Activated T-helper 1 cell treated with anti-CD3 and anti-CD28 coated beads, Interleukin-12 subunit alpha, Interleukin-12 subunit beta, Interleukin-2, Interleukin-4 antibody, amounts not matched to agents 30 ng/mL and 10 ng/mL and 1 ng/mL, durations not matched to agents 14 hours and 24 hours and 36 hours (primary cell): ENCODE measurements around the gene CRYBG3. TPM values are rescaled to one million over a fixed set of nuclear protein-coding genes. Genes with fewer than 3 reads are reported as not detected.

ENCODE experiments used
- DNase-seq: peaks from one replicate; pipeline ENCODE4 v3.0.0; 2021; ENCODE audit warnings: low spot score
- H3K27ac Mint-ChIP-seq: one replicate; pipeline ENCODE4 v1.8.0; 2021; ENCODE audit warnings: mild to moderate bottlenecking, mixed read lengths
- H3K27me3 Mint-ChIP-seq: one replicate; pipeline ENCODE4 v1.8.0; 2022; ENCODE audit warnings: mild to moderate bottlenecking, moderate library complexity, mixed read lengths; ENCODE audit not compliant: insufficient read depth
- H3K36me3 Mint-ChIP-seq: one replicate; pipeline ENCODE4 v1.8.0; 2021; ENCODE audit warnings: low read depth, mixed read lengths
- H3K4me1 Mint-ChIP-seq: one replicate; pipeline ENCODE4 v1.8.0; 2021; ENCODE audit warnings: low read depth, mixed read lengths
- H3K4me3 Mint-ChIP-seq: one replicate; pipeline ENCODE4 v1.8.0; 2021; ENCODE audit warnings: mild to moderate bottlenecking, moderate library complexity, mixed read lengths
- H3K9me3 Mint-ChIP-seq: one replicate; pipeline ENCODE4 v1.8.0; 2021; ENCODE audit warnings: mixed read lengths
- intact Hi-C: fragments of 100-400 bp; cut with micrococcal nuclease; formaldehyde crosslinking; loops from one replicate; pipeline ENCODE4 v1.15.1; 2024
- total RNA-seq: library from RNA; stranded (reverse); gene quantifications from 2 replicates; pipeline ENCODE4 v1.2.3, GENCODE V29; 2022

Gene CRYBG3
- total RNA-seq, 1 donor from 2014 or later: 6.8 TPM

DNA sequence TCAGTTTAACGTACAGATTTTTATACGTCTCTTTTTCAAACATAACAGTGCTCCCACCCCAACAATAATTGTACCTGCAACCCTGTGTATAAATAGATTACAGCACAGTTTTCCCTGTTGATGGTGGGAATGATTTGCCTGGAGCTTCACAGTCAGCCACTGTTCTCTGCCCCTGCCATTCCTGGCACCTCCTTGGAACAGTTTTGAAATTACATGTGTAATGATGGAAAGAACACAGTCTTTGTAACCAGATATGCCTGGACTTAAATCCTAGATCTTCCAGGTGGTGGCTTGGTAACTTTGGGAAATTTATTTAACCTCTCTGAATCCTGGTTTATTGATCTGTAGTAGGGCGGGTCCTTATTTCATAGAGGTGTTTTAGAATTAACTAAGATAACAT, 27.0 kb downstream of the CRYBG3 start:
- no peak overlapping the region for H3K27ac Mint-ChIP-seq
- peaks cover 10% of the 10 kb centered on the region for H3K36me3 Mint-ChIP-seq
- no peaks in the 10 kb centered on the region for H3K4me1 Mint-ChIP-seq
- no peak overlapping the region for H3K4me3 Mint-ChIP-seq
- no peaks in the 10 kb centered on the region for H3K27me3 Mint-ChIP-seq
- peaks cover 3% of the 10 kb centered on the region for H3K9me3 Mint-ChIP-seq
- DNase-seq: no peak
- intact Hi-C loops: no loop called here

DNA sequence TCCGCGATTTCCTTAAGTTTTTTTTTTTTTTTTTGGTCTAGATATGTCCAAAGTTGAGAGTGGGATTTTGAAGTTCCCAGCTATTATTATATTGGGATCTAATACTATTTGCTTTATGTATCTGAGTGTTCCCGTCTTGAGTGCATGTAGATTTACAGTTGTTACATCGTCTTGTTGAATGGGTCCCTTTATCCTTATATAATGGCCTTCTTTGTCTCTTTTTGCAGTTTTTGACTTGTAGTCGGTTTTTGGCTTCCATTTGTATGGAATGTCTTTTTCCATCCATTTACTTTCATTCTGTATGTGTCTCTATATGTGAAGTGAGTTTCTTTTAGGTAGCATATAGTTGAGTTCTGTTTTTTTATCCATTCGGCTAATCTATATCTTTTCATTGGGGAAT, 35.6 kb downstream of the CRYBG3 start:
- Mint-ChIP-seq H3K27ac (no peak overlapping the region), H3K4me1 (peaks cover 2% of the 10 kb centered on the region), H3K36me3 (no peaks in the 10 kb centered on the region), H3K9me3 (peaks cover 11% of the 10 kb centered on the region), H3K4me3 (no peak overlapping the region), H3K27me3 (no peaks in the 10 kb centered on the region)
- intact Hi-C loops: no loop called here
- DNase-seq: no peak

DNA sequence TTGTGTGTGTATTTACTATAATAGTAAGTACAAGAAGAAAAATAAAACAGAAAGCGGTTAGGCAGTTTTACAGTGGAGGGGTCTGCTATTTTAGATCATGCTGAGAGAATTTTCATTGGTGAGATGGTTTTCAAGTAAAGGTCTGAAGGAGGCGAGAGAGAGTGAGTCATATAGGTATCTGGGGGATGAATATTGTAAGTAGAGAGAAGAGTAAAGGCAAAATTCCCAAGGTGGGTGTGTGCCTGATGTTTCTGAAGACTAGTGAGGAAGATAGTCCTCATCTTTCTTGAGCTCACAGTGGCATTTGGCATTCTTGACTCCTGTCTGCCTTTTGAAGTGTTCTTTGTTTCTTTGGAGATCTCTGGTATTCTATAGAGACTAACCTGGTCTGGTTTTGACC, 38.6 kb downstream of the CRYBG3 start:
- Mint-ChIP-seq H3K36me3 (peaks cover 8% of the 10 kb centered on the region), H3K4me3 (no peak overlapping the region)
- intact Hi-C loops: loop anchor here (1.0 kb wide), 1 partner anchor 12 kb away; no protein-coding TSS in a partner anchor

DNA sequence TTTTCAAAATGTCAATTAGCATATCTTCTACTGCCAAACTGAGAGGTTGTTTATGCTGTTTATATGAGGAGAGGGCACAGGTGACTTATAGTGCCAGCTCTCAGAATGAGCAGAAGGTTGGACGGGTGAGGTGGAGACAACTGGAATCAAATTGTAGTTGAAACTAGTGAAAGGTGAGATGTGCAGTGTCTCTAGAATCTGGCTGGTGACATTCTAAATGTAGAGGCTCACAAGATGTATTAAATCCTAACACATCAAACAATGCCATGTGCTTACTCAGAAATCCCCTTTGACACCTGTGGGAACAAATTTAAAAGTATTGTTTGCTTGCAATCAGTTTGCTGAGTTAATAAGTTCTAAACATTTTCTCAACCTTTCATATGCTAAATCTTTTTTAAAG, 40.8 kb downstream of the CRYBG3 start:
- H3K27me3 Mint-ChIP-seq: no peaks in the 10 kb centered on the region
- H3K27ac Mint-ChIP-seq: no peak overlapping the region
- peaks cover 5% of the 10 kb centered on the region for H3K4me1 Mint-ChIP-seq
- H3K9me3 Mint-ChIP-seq: no peaks in the 10 kb centered on the region
- no peak for DNase-seq
- no peak overlapping the region for H3K4me3 Mint-ChIP-seq
- H3K36me3 Mint-ChIP-seq: peaks cover 10% of the 10 kb centered on the region
- intact Hi-C loops: no loop called here

More for the DNA sequence above, 38.6 kb downstream of the CRYBG3 start:
- H3K27me3 Mint-ChIP-seq: no peaks in the 10 kb centered on the region
- peaks cover 5% of the 10 kb centered on the region for H3K4me1 Mint-ChIP-seq
- no peak for DNase-seq
- no peak overlapping the region for H3K27ac Mint-ChIP-seq
- H3K9me3 Mint-ChIP-seq: no peaks in the 10 kb centered on the region

DNA sequence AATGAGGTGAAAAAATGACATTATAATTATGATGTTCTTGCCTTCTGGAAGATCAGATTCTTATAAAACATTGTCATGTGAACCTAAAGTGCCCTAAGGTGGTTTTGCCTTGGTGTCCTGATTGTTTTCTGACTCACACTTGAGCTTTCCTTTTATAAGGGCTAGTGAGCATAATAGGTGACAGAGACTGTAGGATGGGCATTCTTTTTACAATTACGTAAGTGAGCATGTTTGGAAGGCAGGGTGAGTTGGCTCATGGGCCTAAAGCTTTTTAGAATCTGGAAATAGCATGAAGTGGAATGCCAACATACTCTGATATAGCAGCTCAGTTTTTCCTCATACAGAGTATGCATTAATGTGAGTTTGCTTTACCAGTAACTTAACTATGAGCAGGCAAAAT, 41.2 kb downstream of the CRYBG3 start:
- Mint-ChIP-seq H3K27ac (no peak overlapping the region), H3K9me3 (no peaks in the 10 kb centered on the region), H3K4me1 (peaks cover 5% of the 10 kb centered on the region), H3K4me3 (no peak overlapping the region), H3K36me3 (peaks cover 10% of the 10 kb centered on the region), H3K27me3 (no peaks in the 10 kb centered on the region)
- no peak for DNase-seq
- intact Hi-C loops: no loop called here

DNA sequence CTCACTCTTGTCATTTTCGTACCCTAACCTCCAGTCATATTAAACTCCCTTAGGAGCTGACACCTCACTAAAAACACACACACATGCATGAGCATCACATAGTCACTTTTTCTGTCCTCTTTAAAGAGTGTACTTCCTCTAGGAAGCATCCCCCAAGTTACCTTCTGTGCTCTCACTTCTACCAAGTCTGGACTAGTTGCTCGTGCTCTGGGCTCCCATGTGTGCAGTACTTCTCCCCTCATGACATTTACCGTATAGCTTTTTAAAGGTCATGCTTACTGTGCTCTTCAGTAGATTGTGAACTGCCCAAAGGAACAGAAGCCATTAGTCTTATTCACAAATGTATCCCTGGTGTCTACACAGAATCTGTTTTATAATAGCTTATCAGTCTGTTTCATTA, 42.0 kb downstream of the CRYBG3 start:
- H3K36me3 Mint-ChIP-seq: peaks cover 10% of the 10 kb centered on the region
- no peaks in the 10 kb centered on the region for H3K27me3 Mint-ChIP-seq
- no peak overlapping the region for H3K27ac Mint-ChIP-seq
- H3K9me3 Mint-ChIP-seq: no peaks in the 10 kb centered on the region
- intact Hi-C loops: no loop called here
- peaks cover 5% of the 10 kb centered on the region for H3K4me1 Mint-ChIP-seq
- no peak overlapping the region for H3K4me3 Mint-ChIP-seq
- DNase-seq: no peak

DNA sequence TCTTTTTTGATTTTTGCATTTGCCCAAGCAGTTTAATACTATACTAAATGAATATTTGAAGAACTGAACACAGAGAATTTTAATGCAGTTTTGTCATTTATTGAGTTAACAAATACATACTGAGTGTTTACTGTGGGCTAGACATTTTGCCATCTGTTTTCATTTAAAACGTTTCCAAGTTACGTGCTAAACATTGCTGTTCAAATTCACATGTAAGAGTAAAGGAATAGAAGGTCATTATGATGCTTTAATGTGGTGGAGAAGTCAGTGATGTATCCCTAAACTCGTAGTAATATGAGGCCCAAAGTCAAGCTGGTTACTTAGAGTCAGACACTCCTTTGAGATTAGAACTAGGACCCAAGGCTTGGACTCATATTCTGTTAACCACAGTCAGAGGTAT, 49.4 kb downstream of the CRYBG3 start:
- intact Hi-C loops: no loop called here
- H3K4me3 Mint-ChIP-seq: no peak overlapping the region

DNA sequence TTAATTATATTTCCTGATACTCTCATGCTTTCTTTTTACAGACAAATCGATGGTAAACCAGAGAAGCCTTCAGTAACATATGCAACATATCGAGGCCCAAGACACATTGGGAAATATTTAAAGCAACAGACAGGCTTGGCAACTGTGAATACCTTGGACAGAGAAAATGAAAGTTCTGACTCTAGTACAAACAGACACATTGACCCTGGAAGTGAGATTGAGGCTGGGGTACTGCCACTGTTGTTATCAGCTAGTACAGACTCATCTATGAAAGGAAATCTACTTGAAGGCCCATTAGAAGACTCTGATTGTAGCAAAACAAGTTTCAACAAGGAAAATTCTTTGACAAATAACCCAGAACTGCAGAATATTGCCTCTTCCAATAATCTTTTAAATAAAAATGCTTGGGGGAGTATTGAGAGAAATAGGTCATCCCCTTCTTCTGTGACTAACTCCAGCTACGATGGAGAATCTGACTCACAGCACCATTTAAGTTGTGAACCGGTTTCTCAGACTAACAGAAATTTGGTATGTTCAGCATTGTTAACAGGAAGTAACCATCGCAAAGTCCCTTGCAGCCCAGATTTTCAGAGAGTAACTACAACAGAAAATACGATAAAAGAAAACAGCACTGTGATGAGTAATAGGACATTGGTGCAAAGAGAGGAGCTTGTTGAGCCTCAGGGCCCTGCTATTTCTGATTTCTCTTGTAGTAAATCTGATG, 50.2 kb downstream of the CRYBG3 start:
- Mint-ChIP-seq H3K4me3 (peak overlapping the region; percentile 59), H3K27ac (peak overlapping the region; percentile 88), H3K27me3 (peaks cover 2% of the 10 kb centered on the region), H3K9me3 (no peaks in the 10 kb centered on the region), H3K4me1 (peaks cover 27% of the 10 kb centered on the region), H3K36me3 (peaks cover 13% of the 10 kb centered on the region)
- intact Hi-C loops: loop anchor here (1.0 to 2.0 kb wide), 8 partner anchors 12 to 685 kb away; no protein-coding TSS in a partner anchor
- peak; percentile 32 for DNase-seq

More for the DNA sequence above, 49.4 kb downstream of the CRYBG3 start:
- peaks cover 2% of the 10 kb centered on the region for H3K27me3 Mint-ChIP-seq
- no peak for DNase-seq
- H3K4me1 Mint-ChIP-seq: peaks cover 27% of the 10 kb centered on the region
- H3K27ac Mint-ChIP-seq: peak overlapping the region; percentile 45
- peaks cover 15% of the 10 kb centered on the region for H3K36me3 Mint-ChIP-seq
- no peaks in the 10 kb centered on the region for H3K9me3 Mint-ChIP-seq

DNA sequence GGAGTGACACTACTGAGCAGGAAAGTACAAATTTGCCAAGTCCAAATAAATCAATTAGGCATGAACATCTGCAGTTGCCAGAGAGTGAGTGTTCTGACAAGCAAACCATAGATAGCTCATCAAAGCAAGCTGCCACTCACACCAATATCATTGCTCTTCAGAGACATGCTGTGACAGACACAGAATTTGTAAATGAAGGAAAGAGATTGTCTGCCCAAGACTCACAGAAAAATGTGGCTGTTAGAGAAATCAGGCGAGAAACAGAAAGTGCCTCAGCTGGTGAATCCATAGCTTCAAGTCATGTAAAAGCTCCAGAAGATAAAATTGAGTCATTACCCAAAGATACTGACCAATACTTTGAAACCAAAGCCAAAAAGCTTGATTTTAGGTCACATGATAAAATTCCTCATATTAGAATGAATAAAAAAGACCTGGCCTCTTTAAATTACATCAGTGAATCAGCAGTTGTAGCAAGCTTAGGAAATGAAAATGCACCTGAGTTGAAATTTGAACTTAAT, 50.8 kb downstream of the CRYBG3 start:
- DNase-seq: no peak
- Mint-ChIP-seq H3K27ac (peak overlapping the region; percentile 88), H3K4me1 (peaks cover 27% of the 10 kb centered on the region), H3K9me3 (no peaks in the 10 kb centered on the region), H3K36me3 (peaks cover 13% of the 10 kb centered on the region), H3K4me3 (peak overlapping the region; percentile 59), H3K27me3 (peaks cover 2% of the 10 kb centered on the region)
- intact Hi-C loops: loop anchor here (1.0 to 2.0 kb wide), 8 partner anchors 12 to 685 kb away; no protein-coding TSS in a partner anchor

DNA sequence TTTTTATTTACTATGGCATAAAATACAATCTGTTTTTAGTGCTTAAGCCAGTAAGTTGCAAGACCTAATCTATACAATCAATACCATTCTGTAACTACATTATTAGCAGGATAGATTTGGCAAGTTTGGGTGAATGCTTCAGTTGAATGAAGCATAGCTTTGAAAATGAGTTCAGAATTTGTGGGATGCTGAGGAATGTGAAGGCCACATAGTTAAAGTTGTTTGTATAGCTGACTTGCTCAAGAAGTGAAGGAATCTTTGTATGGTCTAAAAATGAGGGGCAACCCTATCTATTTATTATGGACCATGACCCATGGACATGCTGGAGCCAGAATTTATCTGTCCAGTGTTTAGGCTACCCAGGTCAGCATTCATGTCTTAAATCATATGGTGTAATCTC, 58.5 kb downstream of the CRYBG3 start:
- Mint-ChIP-seq H3K4me1 (peaks cover 12% of the 10 kb centered on the region), H3K9me3 (no peaks in the 10 kb centered on the region), H3K4me3 (no peak overlapping the region), H3K27ac (no peak overlapping the region), H3K27me3 (peaks cover 2% of the 10 kb centered on the region), H3K36me3 (peaks cover 8% of the 10 kb centered on the region)
- no peak for DNase-seq
- intact Hi-C loops: no loop called here

DNA sequence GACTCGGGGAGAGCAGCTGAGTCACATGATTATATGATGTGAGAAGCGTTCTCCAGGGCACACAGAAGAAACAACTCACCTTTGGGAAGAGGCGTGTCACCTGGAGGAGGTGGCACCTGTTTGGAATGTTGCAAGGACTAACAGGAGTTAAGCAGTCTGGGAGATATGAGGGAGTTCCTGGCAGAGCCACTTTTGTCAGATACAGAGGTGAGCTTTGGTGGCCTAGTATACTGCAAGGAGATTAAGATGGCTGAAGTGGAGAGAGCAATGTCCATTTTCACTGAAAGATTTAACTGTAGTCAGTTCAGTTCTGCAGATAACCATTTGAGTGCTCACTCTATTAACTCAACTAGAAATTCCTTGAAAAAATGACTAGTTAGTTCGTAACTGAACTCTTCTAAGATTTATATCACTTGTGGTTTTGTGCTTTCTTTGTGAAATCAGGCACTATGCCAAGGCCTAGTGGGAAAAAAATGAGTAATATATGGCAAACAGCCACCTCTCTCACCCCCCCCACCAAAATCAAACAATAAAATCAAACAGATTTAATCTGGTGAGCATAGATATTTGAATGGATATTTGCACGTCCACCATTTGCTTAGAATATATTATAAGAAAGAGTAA, 61.3 kb downstream of the CRYBG3 start:
- H3K27ac Mint-ChIP-seq: no peak overlapping the region
- peaks cover 23% of the 10 kb centered on the region for H3K36me3 Mint-ChIP-seq
- intact Hi-C loops: no loop called here

DNA sequence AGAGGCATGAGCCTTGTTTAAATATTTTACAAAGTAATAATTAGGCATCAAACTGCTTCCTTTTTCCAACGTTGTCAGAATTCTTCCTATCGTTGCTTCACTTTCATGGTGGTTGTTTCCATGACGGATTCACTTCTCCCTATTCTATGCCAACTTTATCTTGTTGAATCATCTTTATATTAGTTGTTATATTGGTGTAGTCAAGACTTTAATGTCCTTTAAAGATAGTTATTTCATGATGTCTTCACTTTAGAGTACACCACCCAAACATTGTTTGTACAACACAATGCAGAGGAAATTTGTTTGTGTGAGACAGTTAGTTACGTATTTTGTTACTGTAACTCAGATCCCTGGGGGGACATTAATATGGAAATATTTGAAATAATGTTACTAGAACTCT, 61.9 kb downstream of the CRYBG3 start:
- H3K36me3 Mint-ChIP-seq: peaks cover 23% of the 10 kb centered on the region
- H3K9me3 Mint-ChIP-seq: no peaks in the 10 kb centered on the region
- DNase-seq: no peak
- no peak overlapping the region for H3K27ac Mint-ChIP-seq
- intact Hi-C loops: no loop called here
- H3K4me1 Mint-ChIP-seq: peaks cover 12% of the 10 kb centered on the region
- peaks cover 2% of the 10 kb centered on the region for H3K27me3 Mint-ChIP-seq
- no peak overlapping the region for H3K4me3 Mint-ChIP-seq

More for the DNA sequence above, 61.3 kb downstream of the CRYBG3 start:
- peaks cover 12% of the 10 kb centered on the region for H3K4me1 Mint-ChIP-seq
- peaks cover 2% of the 10 kb centered on the region for H3K27me3 Mint-ChIP-seq
- no peak overlapping the region for H3K4me3 Mint-ChIP-seq
- no peaks in the 10 kb centered on the region for H3K9me3 Mint-ChIP-seq
- DNase-seq: no peak

DNA sequence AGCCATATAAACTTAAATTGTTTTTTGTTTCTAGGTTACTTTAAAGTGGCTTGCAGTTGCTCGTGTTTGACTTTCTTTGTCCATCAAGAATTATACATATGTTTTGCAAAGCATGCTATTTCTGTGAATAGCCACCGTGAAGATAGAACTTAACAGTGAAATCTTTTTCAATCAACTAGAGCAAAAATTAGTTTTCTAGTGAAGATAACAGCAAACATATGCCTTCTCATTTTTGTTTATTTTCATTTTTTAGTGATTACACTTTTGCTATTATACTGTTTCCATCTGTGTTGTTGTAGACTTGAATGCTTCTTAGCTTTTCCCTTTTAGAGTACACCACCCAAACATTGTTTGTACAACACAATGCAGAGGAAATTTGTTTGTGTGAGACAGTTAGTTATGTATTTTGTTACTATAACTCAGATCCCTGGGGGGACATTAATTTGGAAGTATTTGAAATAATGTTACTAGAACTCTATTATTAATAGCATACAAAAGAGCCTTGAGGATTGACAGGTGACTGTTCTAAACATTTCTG, 62.8 kb downstream of the CRYBG3 start:
- intact Hi-C loops: no loop called here
- no peaks in the 10 kb centered on the region for H3K9me3 Mint-ChIP-seq
- no peaks in the 10 kb centered on the region for H3K27me3 Mint-ChIP-seq
- H3K27ac Mint-ChIP-seq: no peak overlapping the region
- no peak for DNase-seq
- H3K36me3 Mint-ChIP-seq: peaks cover 23% of the 10 kb centered on the region
- H3K4me1 Mint-ChIP-seq: peaks cover 6% of the 10 kb centered on the region
- no peak overlapping the region for H3K4me3 Mint-ChIP-seq
